ENCODE data around the gene HLX.

DNA sequence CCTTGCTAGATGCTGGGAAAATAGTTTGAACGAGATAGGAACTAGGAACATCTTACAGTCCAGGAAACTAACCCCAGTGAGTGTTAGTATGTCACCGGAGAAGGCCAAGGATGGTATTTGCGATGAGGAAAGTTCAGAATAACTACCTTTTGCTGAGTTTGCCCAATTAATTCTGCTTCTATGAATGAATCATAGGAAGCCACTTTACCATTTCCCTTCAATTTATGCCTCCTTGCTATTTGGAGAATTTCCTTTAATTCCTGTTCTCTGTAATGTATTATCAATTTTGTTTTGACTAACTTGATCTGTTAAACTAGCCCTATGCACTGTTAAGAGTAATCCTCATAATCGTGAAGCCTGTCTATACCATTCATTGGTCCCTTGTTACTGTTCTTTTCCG lies 40.7 kb upstream of the HLX start:
- TF ChIP-seq, protein P1, sequence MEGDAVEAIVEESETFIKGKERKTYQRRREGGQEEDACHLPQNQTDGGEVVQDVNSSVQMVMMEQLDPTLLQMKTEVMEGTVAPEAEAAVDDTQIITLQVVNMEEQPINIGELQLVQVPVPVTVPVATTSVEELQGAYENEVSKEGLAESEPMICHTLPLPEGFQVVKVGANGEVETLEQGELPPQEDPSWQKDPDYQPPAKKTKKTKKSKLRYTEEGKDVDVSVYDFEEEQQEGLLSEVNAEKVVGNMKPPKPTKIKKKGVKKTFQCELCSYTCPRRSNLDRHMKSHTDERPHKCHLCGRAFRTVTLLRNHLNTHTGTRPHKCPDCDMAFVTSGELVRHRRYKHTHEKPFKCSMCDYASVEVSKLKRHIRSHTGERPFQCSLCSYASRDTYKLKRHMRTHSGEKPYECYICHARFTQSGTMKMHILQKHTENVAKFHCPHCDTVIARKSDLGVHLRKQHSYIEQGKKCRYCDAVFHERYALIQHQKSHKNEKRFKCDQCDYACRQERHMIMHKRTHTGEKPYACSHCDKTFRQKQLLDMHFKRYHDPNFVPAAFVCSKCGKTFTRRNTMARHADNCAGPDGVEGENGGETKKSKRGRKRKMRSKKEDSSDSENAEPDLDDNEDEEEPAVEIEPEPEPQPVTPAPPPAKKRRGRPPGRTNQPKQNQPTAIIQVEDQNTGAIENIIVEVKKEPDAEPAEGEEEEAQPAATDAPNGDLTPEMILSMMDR (IDR thresholded peaks at IDR 0.05) = no peak
- TF ChIP-seq MAX (IDR thresholded peaks at IDR 0.05; ENCODE audit: low read depth) (no peak), POLR2AphosphoS5 (IDR thresholded peaks at IDR 0.05; ENCODE audit: low read depth, low read length) (no peak), TAF1 (IDR thresholded peaks at IDR 0.05; ENCODE audit: borderline replicate concordance, low read depth, low read length) (no peak), YY1 (IDR thresholded peaks at IDR 0.05; ENCODE audit: low read depth) (no peak), SIN3A (IDR thresholded peaks at IDR 0.05; ENCODE audit: borderline replicate concordance, low read depth, low read length) (no peak), EZH2phosphoT487 (IDR thresholded peaks at IDR 0.05; ENCODE audit: borderline replicate concordance, low read depth) (no peak), EP300 (IDR thresholded peaks at IDR 0.05; ENCODE audit: borderline replicate concordance in 1 of 2, low read depth in 1 of 2, low read length in 1 of 2) (no peak)

Data from SK-N-SH (cell line).